AG09309 (cell line): ENCODE data around the gene WHAMM.
"Not testable (repeated sequence)": the region's sequence is repeated elsewhere in the genome, so short reads cannot be mapped to it uniquely, and the experiment has no call there.

Source experiments
- DNase-seq: peaks from one replicate; pipeline ENCODE4 v3.0.0-alpha.2; 2010; ENCODE audit warnings: low read depth
- H3K4me3 ChIP-seq: 2 replicates; pipeline ENCODE4 v1.5.1; 2011; ENCODE audit warnings: mild to moderate bottlenecking, low read depth, low read length, moderate library complexity; ENCODE audit not compliant: control insufficient read depth
- CTCF ChIP-seq: IDR thresholded peaks from 2 replicates; pipeline ENCODE4 v1.5.1; 2011; ENCODE audit warnings: mild to moderate bottlenecking, low read depth, low read length, inconsistent platforms; ENCODE audit not compliant: insufficient read depth, control insufficient read depth; ENCODE audit errors: missing control alignments

WHAMM gene

GRCh38 chr15:82808634-82809041 lies 790 bp upstream of the WHAMM start:
- no peak overlapping the region for H3K4me3 ChIP-seq
- TF ChIP-seq CTCF: no peak

GRCh38 chr15:82810061-82810889 lies 847 bp downstream of the WHAMM start:
- no peak for TF ChIP-seq CTCF
- no peak for DNase-seq
- peak overlapping the region; percentile 86 for H3K4me3 ChIP-seq

More at GRCh38 chr15:82808634-82809041, 790 bp upstream of the WHAMM start:
- DNase-seq: no peak

GRCh38 chr15:82810890-82811426 lies 1.5 kb downstream of the WHAMM start:
- no peak for TF ChIP-seq CTCF
- H3K4me3 ChIP-seq: peak overlapping the region; percentile 86
- no peak for DNase-seq

GRCh38 chr15:82812994-82813393 lies 3.6 kb downstream of the WHAMM start:
- no peak for DNase-seq
- no peak for TF ChIP-seq CTCF
- H3K4me3 ChIP-seq: no peak overlapping the region

- H3K4me3 ChIP-seq: no peak overlapping the region
- DNase-seq: no peak
- TF ChIP-seq CTCF: no peak
These were observed 10.7 kb downstream of the WHAMM start for GRCh38 chr15:82820128-82820527.

GRCh38 chr15:82821396-82821795 lies 12.0 kb downstream of the WHAMM start:
- H3K4me3 ChIP-seq, DNase-seq: not testable (repeated sequence)

GRCh38 chr15:82821851-82822250 lies 12.4 kb downstream of the WHAMM start:
- not testable (repeated sequence) for H3K4me3 ChIP-seq, DNase-seq
